ENCODE data around the gene AKT1. TPM values are rescaled to one million over a fixed set of nuclear protein-coding genes. Genes with fewer than 3 reads are reported as not detected.

AKT1 gene
- total RNA-seq, 1 experiment from 2014 or later = 123 TPM

DNA sequence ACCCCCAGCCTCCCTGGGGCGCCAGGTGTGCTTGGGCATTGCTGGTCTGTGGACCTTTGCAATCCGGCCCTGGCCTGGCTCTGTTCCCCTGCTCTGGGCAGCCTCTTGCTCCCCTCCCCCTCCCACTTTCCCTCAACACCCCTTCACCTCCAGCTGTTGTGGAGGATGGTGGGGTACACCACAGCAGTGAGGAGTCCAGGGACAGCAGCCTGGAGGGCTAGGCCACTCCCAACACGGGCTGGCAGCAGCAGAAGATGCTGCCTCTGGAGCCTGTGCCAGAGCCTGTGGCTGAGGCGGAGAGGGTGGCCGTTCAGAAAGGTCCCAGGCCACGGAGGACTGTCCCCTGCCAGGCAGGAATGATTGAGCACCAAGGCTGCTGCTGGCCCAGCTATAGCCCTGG lies 12.9 kb upstream of the AKT1 start:
- no TSS peak for BruUV-seq (replicated peaks)
- intact Hi-C loops (cut with micrococcal nuclease; ENCODE audit: unreplicated experiment) = no loop called here
- Histone ChIP-seq H3K27ac (ENCODE audit: low read depth, low read length, poor library complexity, severe bottlenecking) (no peak overlapping the region), H3K36me3 (ENCODE audit: insufficient read depth, low read length, poor library complexity, severe bottlenecking) (no peaks in the 10 kb centered on the region), H3K4me3 (ENCODE audit: low read depth, low read length, poor library complexity, severe bottlenecking) (no peak overlapping the region), H3K27me3 (replicated peaks; ENCODE audit: insufficient read depth, low read depth, low read length, poor library complexity) (no peaks in the 10 kb centered on the region), H3K9me3 (ENCODE audit: low read depth, low read length, poor library complexity, severe bottlenecking) (no peaks in the 10 kb centered on the region), H3K4me1 (ENCODE audit: insufficient read depth, low read length, poor library complexity, severe bottlenecking) (peaks cover 8% of the 10 kb centered on the region)
- ChIA-PET CTCF (no interaction called here), POLR2A (ENCODE audit: low non-redundant PET) (no interaction called here)
- no peak for DNase-seq (ENCODE audit: low spot score)
- TF ChIP-seq, protein P1, sequence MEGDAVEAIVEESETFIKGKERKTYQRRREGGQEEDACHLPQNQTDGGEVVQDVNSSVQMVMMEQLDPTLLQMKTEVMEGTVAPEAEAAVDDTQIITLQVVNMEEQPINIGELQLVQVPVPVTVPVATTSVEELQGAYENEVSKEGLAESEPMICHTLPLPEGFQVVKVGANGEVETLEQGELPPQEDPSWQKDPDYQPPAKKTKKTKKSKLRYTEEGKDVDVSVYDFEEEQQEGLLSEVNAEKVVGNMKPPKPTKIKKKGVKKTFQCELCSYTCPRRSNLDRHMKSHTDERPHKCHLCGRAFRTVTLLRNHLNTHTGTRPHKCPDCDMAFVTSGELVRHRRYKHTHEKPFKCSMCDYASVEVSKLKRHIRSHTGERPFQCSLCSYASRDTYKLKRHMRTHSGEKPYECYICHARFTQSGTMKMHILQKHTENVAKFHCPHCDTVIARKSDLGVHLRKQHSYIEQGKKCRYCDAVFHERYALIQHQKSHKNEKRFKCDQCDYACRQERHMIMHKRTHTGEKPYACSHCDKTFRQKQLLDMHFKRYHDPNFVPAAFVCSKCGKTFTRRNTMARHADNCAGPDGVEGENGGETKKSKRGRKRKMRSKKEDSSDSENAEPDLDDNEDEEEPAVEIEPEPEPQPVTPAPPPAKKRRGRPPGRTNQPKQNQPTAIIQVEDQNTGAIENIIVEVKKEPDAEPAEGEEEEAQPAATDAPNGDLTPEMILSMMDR (conservative IDR thresholded peaks at IDR 0.05; ENCODE audit: low read depth, low read length) = no peak
- TF ChIP-seq EZH2 (IDR thresholded peaks at IDR 0.05; ENCODE audit: borderline replicate concordance, low read depth, low read length, poor library complexity, severe bottlenecking) = no peak

DNA sequence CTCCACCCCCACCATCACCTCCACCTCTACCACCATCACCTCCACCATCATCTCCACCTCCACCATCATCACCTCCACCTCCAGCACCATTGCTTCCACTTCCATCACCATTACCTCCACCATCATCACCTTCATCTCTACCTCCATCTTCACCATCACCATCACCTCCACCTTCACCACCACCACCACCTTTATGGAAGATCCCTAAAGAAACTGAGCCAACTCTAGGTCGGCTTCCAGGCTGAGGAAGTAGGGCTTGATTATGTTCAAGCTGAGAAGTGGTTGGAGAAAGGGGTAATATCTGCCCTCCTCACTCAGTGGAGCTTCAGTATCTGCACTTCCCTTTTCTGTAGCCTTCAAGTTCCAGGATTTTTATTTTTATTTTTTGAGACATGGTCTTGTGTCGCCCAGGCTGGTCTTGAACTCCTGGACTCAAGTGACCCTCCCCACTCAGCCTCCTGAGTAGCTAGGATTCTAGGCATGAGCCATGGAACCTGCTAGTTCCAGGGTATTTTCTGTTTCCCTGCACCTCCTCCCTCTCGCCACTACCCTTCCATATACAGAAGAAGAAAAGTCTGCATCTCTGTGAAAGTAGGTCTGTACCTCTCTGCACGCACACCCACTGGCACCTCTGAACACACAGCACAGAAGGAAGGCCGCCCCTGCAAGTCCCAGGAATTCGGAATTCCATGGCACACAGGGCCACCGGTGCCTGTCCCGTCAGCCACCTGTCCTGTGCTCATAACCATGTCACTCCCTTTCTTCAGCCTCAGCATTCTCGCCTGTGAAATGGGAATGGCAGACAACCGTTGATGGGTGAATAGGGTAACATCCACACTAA lies 11.3 kb upstream of the AKT1 start:
- Histone ChIP-seq H3K27ac (ENCODE audit: low read depth, low read length, poor library complexity, severe bottlenecking) (no peak overlapping the region), H3K4me1 (ENCODE audit: insufficient read depth, low read length, poor library complexity, severe bottlenecking) (peaks cover 8% of the 10 kb centered on the region), H3K27me3 (replicated peaks; ENCODE audit: insufficient read depth, low read depth, low read length, poor library complexity) (no peaks in the 10 kb centered on the region), H3K4me3 (ENCODE audit: low read depth, low read length, poor library complexity, severe bottlenecking) (no peak overlapping the region), H3K9me3 (ENCODE audit: low read depth, low read length, poor library complexity, severe bottlenecking) (no peaks in the 10 kb centered on the region), H3K36me3 (ENCODE audit: insufficient read depth, low read length, poor library complexity, severe bottlenecking) (no peaks in the 10 kb centered on the region)
- no TSS peak for BruUV-seq (replicated peaks)
- DNase-seq (ENCODE audit: low spot score) = no peak
- POLR2A ChIA-PET (ENCODE audit: low non-redundant PET) = no interaction called here
- CTCF ChIA-PET = no interaction called here
- intact Hi-C loops (cut with micrococcal nuclease; ENCODE audit: unreplicated experiment) = no loop called here
- TF ChIP-seq, protein P1 (conservative IDR thresholded peaks at IDR 0.05; ENCODE audit: low read depth, low read length) = no peak
- no peak for TF ChIP-seq EZH2 (IDR thresholded peaks at IDR 0.05; ENCODE audit: borderline replicate concordance, low read depth, low read length, poor library complexity, severe bottlenecking)

DNA sequence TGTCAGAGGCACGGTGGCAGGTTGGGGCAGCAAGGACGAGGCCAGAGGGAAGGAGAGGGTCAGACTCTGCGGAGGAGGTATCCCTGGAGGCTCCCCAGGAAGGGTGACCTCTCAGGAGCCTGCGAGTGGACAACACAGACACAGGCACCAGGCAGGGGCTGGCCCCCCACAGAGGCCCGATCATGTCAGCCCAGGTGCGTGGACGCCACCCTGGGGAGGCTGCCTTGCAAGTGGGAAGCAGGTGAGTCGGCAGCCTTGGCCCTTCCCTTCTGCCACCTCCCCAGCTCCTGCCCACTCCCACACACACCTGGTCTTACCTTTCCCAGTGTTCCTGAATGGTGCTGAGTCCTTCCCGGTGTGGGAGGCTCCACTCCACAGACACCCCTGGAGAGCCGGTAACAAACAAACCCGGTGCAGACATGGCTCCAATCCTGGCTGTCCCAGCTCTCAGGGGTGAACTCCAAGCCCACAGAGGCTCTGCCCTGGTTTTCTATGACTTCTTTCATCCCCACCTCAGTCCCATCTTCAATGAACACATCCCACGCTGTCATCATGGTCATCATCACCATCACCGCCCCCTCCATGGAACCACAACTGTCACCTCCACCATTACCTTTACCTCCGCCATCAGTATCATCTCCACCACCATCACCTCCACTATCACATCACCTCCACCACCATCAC lies 10.5 kb upstream of the AKT1 start:
- TF ChIP-seq, protein P1 (conservative IDR thresholded peaks at IDR 0.05; ENCODE audit: low read depth, low read length) = no peak
- TF ChIP-seq EZH2 (IDR thresholded peaks at IDR 0.05; ENCODE audit: borderline replicate concordance, low read depth, low read length, poor library complexity, severe bottlenecking) = no peak
- DNase-seq (ENCODE audit: low spot score) = no peak
- no TSS peak for BruUV-seq (replicated peaks)
- H3K36me3 ChIP-seq (ENCODE audit: insufficient read depth, low read length, poor library complexity, severe bottlenecking) = no peaks in the 10 kb centered on the region
- H3K4me1 ChIP-seq (ENCODE audit: insufficient read depth, low read length, poor library complexity, severe bottlenecking) = peaks cover 15% of the 10 kb centered on the region
- H3K27me3 ChIP-seq (replicated peaks; ENCODE audit: insufficient read depth, low read depth, low read length, poor library complexity) = no peaks in the 10 kb centered on the region
- CTCF ChIA-PET = no interaction called here
- intact Hi-C loops (cut with micrococcal nuclease; ENCODE audit: unreplicated experiment) = no loop called here
- POLR2A ChIA-PET (ENCODE audit: low non-redundant PET) = no interaction called here
- no peak overlapping the region for H3K27ac ChIP-seq (ENCODE audit: low read depth, low read length, poor library complexity, severe bottlenecking)
- no peak overlapping the region for H3K4me3 ChIP-seq (ENCODE audit: low read depth, low read length, poor library complexity, severe bottlenecking)
- no peaks in the 10 kb centered on the region for H3K9me3 ChIP-seq (ENCODE audit: low read depth, low read length, poor library complexity, severe bottlenecking)
